GM08714 (cell line): ENCODE data around the gene KREMEN1.
"Not testable (repeated sequence)": the region's sequence is repeated elsewhere in the genome, so short reads cannot be mapped to it uniquely, and the experiment has no call there.

Experiments used
- H3K4me3 ChIP-seq: fragments of 200-500 bp; sonication (Bioruptor generic); 2 replicates; pipeline ENCODE4 v1.5.1; 2014; ENCODE audit warnings: mild to moderate bottlenecking, low read length, inconsistent platforms
- ZNF274 ChIP-seq: IDR thresholded peaks from 2 replicates; pipeline ENCODE4 v1.6.1; 2012; ENCODE audit warnings: mild to moderate bottlenecking, low read depth, low read length

Gene KREMEN1

DNA sequence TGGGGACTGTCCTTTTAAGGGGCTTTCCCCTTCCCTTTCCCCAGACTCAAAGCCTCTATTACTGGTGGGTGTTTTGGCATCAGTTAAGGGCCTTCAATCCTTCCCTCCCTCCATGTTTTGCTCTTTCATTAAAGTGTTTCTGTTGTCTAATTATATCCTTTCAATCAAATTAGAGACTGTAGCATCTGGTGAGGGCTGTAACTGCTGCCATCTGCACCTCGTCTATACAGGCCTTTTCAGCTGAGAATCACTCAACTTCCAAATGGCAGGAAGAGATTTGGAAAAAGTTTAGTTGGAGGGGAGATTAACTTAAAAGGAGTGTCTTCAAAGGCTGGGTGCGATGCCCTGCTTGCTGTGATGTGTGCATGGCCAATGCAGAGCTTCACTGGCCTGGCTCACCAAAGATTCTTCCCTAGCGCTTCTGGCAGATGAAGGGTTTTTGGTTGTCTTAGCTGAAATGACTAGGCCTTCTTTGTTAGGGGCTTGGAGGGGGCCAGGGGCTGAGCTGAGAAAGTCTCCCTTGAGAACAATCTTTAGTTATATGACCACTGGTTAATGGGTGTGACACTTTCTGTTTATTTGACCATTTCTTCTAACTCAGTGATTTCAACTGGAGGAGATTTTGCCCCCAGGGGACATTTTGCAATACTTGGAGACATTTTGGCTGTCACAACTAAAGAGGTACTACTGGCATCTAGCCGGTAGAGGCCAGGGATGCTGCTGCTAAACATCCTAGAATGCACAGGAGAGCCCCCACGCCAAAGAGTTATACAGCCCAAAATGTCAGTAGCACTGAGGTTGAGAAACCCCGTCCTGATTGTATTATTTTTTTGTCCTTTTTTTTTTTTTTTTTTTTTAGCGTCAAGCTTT lies 7.5 kb downstream of the KREMEN1 start:
- H3K4me3 ChIP-seq, result no peak overlapping the region

DNA sequence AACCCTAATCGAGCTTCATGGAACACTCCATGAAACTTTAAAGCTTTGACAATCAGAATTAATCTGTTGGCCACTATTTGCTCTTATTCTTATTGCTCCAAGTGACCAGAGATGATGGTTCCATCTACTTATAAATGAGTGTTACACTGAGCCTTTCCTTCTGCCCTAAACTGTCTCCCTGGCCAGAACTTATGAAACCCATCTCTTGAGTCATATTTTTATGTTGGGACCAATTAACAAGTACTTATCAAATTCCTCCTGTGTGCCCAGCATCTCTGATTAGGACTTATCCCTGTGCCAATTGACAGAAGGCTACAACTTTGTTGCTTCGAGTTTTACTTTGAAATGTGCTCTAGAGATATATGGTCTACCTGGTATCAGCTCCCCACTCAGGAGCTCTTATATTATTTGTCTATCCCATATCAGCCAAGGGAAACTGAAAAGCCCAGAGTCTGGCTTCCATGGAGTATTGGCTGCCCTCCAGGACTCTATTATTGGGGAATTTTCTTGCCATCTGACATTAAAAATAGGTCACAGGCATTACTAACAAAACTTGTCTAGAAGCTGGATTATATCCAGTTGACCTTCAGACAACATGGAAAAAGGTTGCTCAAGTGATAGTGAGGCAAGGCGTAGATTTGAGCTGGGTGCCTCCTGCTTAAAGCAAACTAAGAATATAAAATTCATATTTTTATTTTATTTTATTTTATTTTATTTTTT lies 8.8 kb downstream of the KREMEN1 start:
- no peak overlapping the region for H3K4me3 ChIP-seq
- TF ChIP-seq ZNF274, result no peak

More for the DNA sequence above, 7.5 kb downstream of the KREMEN1 start:
- TF ChIP-seq ZNF274, result no peak

DNA sequence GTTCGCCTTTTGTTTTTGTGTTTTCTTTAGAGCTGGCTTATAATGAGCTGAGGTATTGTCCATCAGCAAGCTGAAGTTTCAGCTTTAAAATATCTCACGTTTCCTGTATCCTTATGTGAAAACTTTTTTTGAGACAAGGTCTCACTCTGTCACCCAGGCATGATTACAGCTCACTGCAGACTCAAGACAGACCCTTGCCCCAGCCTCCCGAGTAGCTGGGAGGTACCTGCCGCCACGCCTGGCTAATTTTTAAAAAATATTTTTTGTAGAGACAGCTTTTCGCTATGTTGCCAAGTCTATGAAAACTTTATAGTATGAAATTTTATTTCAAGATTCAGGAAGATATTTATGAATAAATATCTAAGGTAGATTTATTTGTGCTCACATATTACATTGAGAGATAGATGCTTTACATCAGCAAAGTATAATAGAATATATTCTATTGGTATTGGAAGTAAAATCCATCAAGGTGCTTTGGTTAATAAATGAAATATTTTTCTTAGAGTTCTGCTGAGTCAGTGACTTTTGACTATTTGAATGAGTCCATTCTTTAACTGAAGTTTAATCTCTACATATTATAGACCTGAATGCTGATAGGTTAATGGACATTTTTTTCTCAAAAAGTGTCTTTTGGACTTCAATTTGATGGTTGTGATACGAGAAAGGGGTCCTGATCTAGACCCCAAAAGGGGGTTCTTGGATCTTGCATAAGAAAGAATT lies 10.2 kb downstream of the KREMEN1 start:
- no peak for TF ChIP-seq ZNF274
- H3K4me3 ChIP-seq, result no peak overlapping the region

DNA sequence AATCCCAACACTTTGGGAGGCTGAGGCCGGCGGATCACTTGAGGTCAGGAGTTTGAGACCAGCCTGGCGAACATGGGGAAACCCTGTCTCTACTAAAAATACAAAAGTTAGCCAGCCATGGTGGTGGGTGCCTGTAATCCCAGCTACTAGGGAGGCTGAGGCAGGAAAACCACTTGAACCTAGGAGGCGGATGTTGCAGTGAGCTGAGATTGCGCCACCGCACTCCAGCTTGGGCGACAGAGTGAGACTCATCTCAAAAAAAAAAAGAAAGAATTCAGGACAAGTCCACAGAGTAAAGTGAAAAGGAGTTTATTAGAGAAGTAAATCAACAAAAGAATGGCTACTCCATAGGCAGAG lies 10.7 kb downstream of the KREMEN1 start:
- H3K4me3 ChIP-seq, result not testable (repeated sequence)

- no peak overlapping the region for H3K4me3 ChIP-seq
- no peak for TF ChIP-seq ZNF274
Measured at GRCh38 chr22:29083933-29084591, 11.2 kb downstream of the KREMEN1 start.

DNA sequence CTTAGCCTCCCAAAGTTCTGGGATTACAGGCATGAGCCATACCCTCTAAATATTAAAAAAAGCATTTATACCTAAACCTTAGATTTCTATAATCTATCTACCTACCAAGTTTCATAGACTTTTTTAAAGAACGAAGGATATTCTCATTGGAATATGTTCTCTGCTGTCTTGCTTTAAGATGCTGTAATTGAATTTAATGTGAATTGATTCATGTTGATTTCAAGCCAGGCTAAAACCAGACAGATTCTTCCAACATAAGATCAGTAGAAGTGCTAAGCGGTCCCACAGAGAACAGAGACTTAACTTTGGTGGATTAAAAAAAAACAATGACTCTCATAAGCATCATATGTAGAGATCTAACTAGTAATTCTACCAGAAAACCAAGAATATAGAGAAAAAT lies 14.2 kb downstream of the KREMEN1 start:
- TF ChIP-seq ZNF274, result no peak
- no peak overlapping the region for H3K4me3 ChIP-seq

DNA sequence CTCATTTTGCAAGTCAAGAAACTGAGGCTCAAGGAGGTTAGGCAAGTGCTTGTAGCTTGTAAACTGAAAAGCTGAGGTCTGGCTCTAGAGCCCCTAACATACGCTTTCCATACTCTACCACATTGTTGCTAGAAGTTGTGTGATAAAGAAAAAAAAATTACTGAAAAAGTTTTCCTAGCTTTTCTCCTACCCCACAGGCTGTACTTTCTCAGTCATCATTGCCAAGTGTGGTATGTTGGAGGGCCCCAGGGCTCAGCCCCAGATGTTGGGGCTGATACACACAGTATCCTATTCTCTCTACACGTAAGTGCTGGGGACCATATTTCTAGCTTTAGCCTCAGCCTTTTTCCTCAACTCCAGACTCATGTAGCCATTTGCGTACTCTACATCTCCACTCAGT lies 16.0 kb downstream of the KREMEN1 start:
- no peak overlapping the region for H3K4me3 ChIP-seq
- no peak for TF ChIP-seq ZNF274

GRCh38 chr22:29089507-29089906 lies 16.7 kb downstream of the KREMEN1 start:
- TF ChIP-seq ZNF274, result no peak
- no peak overlapping the region for H3K4me3 ChIP-seq

- no peak for TF ChIP-seq ZNF274
- no peak overlapping the region for H3K4me3 ChIP-seq
Measured at GRCh38 chr22:29090039-29090438, 17.2 kb downstream of the KREMEN1 start.

GRCh38 chr22:29092243-29092642 lies 19.4 kb downstream of the KREMEN1 start:
- no peak for TF ChIP-seq ZNF274
- H3K4me3 ChIP-seq, result no peak overlapping the region

- TF ChIP-seq ZNF274, result no peak
- no peak overlapping the region for H3K4me3 ChIP-seq
Measured at GRCh38 chr22:29093030-29093429, 20.2 kb downstream of the KREMEN1 start.

- no peak overlapping the region for H3K4me3 ChIP-seq
- TF ChIP-seq ZNF274, result no peak
Measured at GRCh38 chr22:29093501-29094300, 20.9 kb downstream of the KREMEN1 start.

DNA sequence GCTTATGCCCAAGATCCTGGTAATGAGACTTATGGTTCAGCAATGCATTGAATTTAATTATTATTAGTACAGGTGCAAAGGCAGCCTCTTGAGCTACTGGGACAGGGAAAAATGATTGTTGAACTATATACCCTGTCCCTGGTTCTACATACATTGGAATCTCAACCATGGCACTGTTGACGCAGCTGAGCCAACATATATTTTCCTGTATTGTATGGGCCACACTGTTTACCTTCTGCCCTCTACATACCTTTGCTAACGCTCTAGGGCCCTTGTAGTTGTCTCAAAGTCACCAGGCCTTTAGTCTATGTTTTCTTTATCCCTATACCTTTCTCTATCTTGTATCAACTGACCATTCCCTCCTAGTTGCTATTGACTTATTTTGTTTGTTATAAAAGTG lies 22.6 kb downstream of the KREMEN1 start:
- TF ChIP-seq ZNF274, result no peak

More for the DNA sequence above, 22.6 kb downstream of the KREMEN1 start:
- H3K4me3 ChIP-seq, result no peak overlapping the region
